RWPE2 (cell line): ENCODE data around the gene TAF5.

ENCODE experiments used
- ATAC-seq: fragments of 200-7000 bp; cut with Tn5 transposase; 3 replicates; pipeline ENCODE4 v1.9.1; 2021; ENCODE audit warnings: low read depth
- DNase-seq: peaks from one replicate; pipeline ENCODE4 v3.0.0-alpha.2; 2020; ENCODE audit warnings: low spot score
- H3K27ac ChIP-seq: fragments of 450-650 bp; 2 replicates; pipeline ENCODE4 v1.5.1; 2017; ENCODE audit warnings: mild to moderate bottlenecking; ENCODE audit not compliant: poor library complexity, severe bottlenecking
- H3K27me3 ChIP-seq: fragments of 250-450 bp; sonication (Bioruptor Pico); 2 replicates; pipeline ENCODE4 v1.5.1; 2021; ENCODE audit warnings: mild to moderate bottlenecking, moderate library complexity; ENCODE audit not compliant: insufficient read depth, poor library complexity, severe bottlenecking
- H3K36me3 ChIP-seq: fragments of 250-450 bp; sonication (Bioruptor Pico); 2 replicates; pipeline ENCODE4 v1.5.1; 2020; ENCODE audit warnings: low read depth, mild to moderate bottlenecking, moderate library complexity
- H3K4me1 ChIP-seq: fragments of 250-450 bp; sonication (Bioruptor Pico); 2 replicates; pipeline ENCODE4 v1.5.1; 2021; ENCODE audit warnings: mild to moderate bottlenecking, moderate library complexity; ENCODE audit not compliant: insufficient read depth, poor library complexity, severe bottlenecking
- H3K4me3 ChIP-seq: fragments of 250-450 bp; sonication (Bioruptor Pico); 2 replicates; pipeline ENCODE4 v1.5.1; 2021; ENCODE audit warnings: mild to moderate bottlenecking, moderate library complexity; ENCODE audit not compliant: severe bottlenecking
- H3K9me3 ChIP-seq: fragments of 250-450 bp; sonication (Bioruptor Pico); 2 replicates; pipeline ENCODE4 v1.5.1; 2021; ENCODE audit warnings: mild to moderate bottlenecking, moderate library complexity; ENCODE audit not compliant: severe bottlenecking
- TF ChIP-seq, protein P1 (sequence below): fragments of 450-650 bp; IDR thresholded peaks from one replicate; pipeline ENCODE4 v1.5.1; 2017; ENCODE audit warnings: mild to moderate bottlenecking, moderate library complexity; ENCODE audit not compliant: poor library complexity, severe bottlenecking

Gene TAF5

GRCh38 chr10:103433858-103434257 is 66.1 kb downstream of the TAF5 start:
- Histone ChIP-seq H3K27me3 (no peaks in the 10 kb centered on the region), H3K4me3 (no peak overlapping the region), H3K36me3 (peaks cover 99% of the 10 kb centered on the region), H3K4me1 (no peaks in the 10 kb centered on the region), H3K27ac (no peak overlapping the region), H3K9me3 (no peaks in the 10 kb centered on the region)
- ATAC-seq (no peak), DNase-seq (no peak)
- TF ChIP-seq, protein P1, sequence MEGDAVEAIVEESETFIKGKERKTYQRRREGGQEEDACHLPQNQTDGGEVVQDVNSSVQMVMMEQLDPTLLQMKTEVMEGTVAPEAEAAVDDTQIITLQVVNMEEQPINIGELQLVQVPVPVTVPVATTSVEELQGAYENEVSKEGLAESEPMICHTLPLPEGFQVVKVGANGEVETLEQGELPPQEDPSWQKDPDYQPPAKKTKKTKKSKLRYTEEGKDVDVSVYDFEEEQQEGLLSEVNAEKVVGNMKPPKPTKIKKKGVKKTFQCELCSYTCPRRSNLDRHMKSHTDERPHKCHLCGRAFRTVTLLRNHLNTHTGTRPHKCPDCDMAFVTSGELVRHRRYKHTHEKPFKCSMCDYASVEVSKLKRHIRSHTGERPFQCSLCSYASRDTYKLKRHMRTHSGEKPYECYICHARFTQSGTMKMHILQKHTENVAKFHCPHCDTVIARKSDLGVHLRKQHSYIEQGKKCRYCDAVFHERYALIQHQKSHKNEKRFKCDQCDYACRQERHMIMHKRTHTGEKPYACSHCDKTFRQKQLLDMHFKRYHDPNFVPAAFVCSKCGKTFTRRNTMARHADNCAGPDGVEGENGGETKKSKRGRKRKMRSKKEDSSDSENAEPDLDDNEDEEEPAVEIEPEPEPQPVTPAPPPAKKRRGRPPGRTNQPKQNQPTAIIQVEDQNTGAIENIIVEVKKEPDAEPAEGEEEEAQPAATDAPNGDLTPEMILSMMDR, result no peak
